Gastrocnemius medialis (tissue), 4 donors: ENCODE results near the gene LRRK1. TPM values are rescaled to one million over a fixed set of nuclear protein-coding genes. Genes with fewer than 3 reads are reported as not detected.

ENCODE experiments used
- ATAC-seq, 2 donors: fragments of 150-250 bp; one replicate each; pipeline ENCODE4 v1.9.1; 2016
- DNase-seq, 2 donors: peaks; one replicate each; pipeline ENCODE4 v3.0.0-alpha.2; 2019
- H3K27ac ChIP-seq, 4 donors: fragments of 200-600 bp; sonication (generic); 1 replicate in 1 of 4; 2 replicates in 3 of 4; pipeline ENCODE4 v1.5.1; 2016 to 2018; ENCODE audit warnings: mild to moderate bottlenecking in 2 of 4, moderate library complexity in 1 of 4
- H3K27me3 ChIP-seq, 3 donors: fragments of 200-600 bp; sonication (generic) in 2 of 3; 1 replicate in 1 of 3; 2 replicates in 2 of 3; pipeline versions ENCODE4 v1.5.1 to v1.6.0; 2016 to 2019; ENCODE audit warnings: mild to moderate bottlenecking in 1 of 3, moderate library complexity in 1 of 3
- H3K36me3 ChIP-seq, 2 donors: fragments of 200-600 bp; sonication (generic) in 1 of 2; one replicate each; pipeline ENCODE4 v1.5.1; 2017 to 2018
- H3K4me1 ChIP-seq, 2 donors: fragments of 200-600 bp; sonication (generic) in 1 of 2; one replicate each; pipeline ENCODE4 v1.5.1; 2016 to 2017; ENCODE audit warnings: mild to moderate bottlenecking in 2 of 2
- H3K4me3 ChIP-seq, 4 donors: fragments of 200-600 bp; sonication (generic) in 3 of 4; 1 replicate in 1 of 4; 2 replicates in 3 of 4; pipeline ENCODE4 v1.5.1; 2016 to 2019; ENCODE audit warnings: mild to moderate bottlenecking in 2 of 4
- H3K9me3 ChIP-seq, 3 donors: fragments of 200-600 bp; sonication (generic) in 2 of 3; 1 replicate in 1 of 3; 2 replicates in 2 of 3; pipeline ENCODE4 v1.5.1; 2016 to 2019
- CTCF ChIP-seq, 5 experiments: fragments of 450-650 bp in 3 of 5; fragments of 200-600 bp in 2 of 5; sonication (generic) in 2 of 5; IDR thresholded peaks in 4 of 5; conservative IDR thresholded peaks in 1 of 5; 1 replicate in 4 of 5; 2 replicates in 1 of 5; pipeline ENCODE4 v1.5.1; 2016 to 2019; ENCODE audit warnings: antibody characterized with exemption in 5 of 5, mild to moderate bottlenecking in 3 of 5, moderate library complexity in 3 of 5
- POLR2A ChIP-seq, 2 donors: fragments of 450-650 bp; IDR thresholded peaks; one replicate each; pipeline ENCODE4 v1.6.1; 2017; ENCODE audit warnings: antibody characterized with exemption in 2 of 2, mild to moderate bottlenecking in 2 of 2, moderate library complexity in 2 of 2
- in situ Hi-C, 4 donors: fragments of 200-750 bp; cut with MboI; loops; one replicate each; pipeline versions ENCODE4 v1.15.0 to v1.8.0; 2017; ENCODE audit warnings: low sequenced_read_pairs in 4 of 4
- intact Hi-C: fragments of 100-400 bp; cut with DNase I; formaldehyde crosslinking; loops from one replicate; pipeline ENCODE4 v1.15.1; 2023; ENCODE audit warnings: low total_unique reads
- total RNA-seq, 4 donors: library from RNA; depleted of rRNA; stranded (reverse); fragments of >200 nt; gene quantifications; one replicate each; pipeline versions ENCODE4 v1.1.0 to v1.2.3, GENCODE V29; 2016

LRRK1 gene
- total RNA-seq, 4 donors from 2014 or later, result 0.87 to 5.6 (median 1.7) TPM

- DNase-seq (no peak), ATAC-seq (no peak)
- Histone ChIP-seq H3K4me3 (no peak overlapping the region), H3K27ac (peak overlapping the region in 3 of 4 donors; percentile 69 to 73 (median 71)), H3K9me3 (no peaks in the 10 kb centered on the region), H3K36me3 (no peaks in the 10 kb centered on the region), H3K4me1 (peaks cover 22 to 41% of the 10 kb centered on the region in 2 donors), H3K27me3 (no peaks in the 10 kb centered on the region)
- in situ Hi-C loops (loop anchor here in 2 of 4 donors (25.0 kb wide), 1 partner anchor 361 kb away; the partner anchor contains the start of gene CHSY1 (in 2 of the 2)), intact Hi-C loops (no loop called here)
- TF ChIP-seq CTCF (IDR thresholded peaks at IDR 0.05 in 4 of 5, conservative IDR thresholded peaks at IDR 0.05 in 1 of 5) (no peak), POLR2A (IDR thresholded peaks at IDR 0.05) (no peak)
These were observed 17.9 kb upstream of the LRRK1 start for GRCh38 chr15:100901296-100901695.

- Histone ChIP-seq H3K27ac (peak overlapping the region; percentile 63 to 73 (median 70)), H3K27me3 (no peaks in the 10 kb centered on the region), H3K36me3 (no peaks in the 10 kb centered on the region), H3K4me1 (peaks cover 22 to 41% of the 10 kb centered on the region in 2 donors), H3K9me3 (no peaks in the 10 kb centered on the region), H3K4me3 (peak overlapping the region; percentile 41 to 48 (median 44))
- TF ChIP-seq POLR2A (IDR thresholded peaks at IDR 0.05), result no peak
- no peak for TF ChIP-seq CTCF (IDR thresholded peaks at IDR 0.05 in 4 of 5, conservative IDR thresholded peaks at IDR 0.05 in 1 of 5)
- intact Hi-C loops, result no loop called here
- DNase-seq (no peak), ATAC-seq (peak in 1 of 2 donors; percentile 25)
- in situ Hi-C loops, result loop anchor here in 2 of 4 donors (25.0 kb wide), 1 partner anchor 360 kb away; the partner anchor contains the start of gene CHSY1 (in 2 of the 2)
These were observed 17.3 kb upstream of the LRRK1 start for GRCh38 chr15:100901702-100902435.

- DNase-seq (peak; percentile 29 to 58), ATAC-seq (peak; percentile 75 to 82)
- in situ Hi-C loops, result loop anchor here in 2 of 4 donors (25.0 kb wide), 1 partner anchor 360 kb away; the partner anchor contains the start of gene CHSY1 (in 2 of the 2)
- Histone ChIP-seq H3K27me3 (no peaks in the 10 kb centered on the region), H3K9me3 (no peaks in the 10 kb centered on the region), H3K27ac (peak overlapping the region; percentile 63 to 73 (median 70)), H3K4me3 (peak overlapping the region; percentile 41 to 48 (median 44)), H3K36me3 (no peaks in the 10 kb centered on the region), H3K4me1 (peaks cover 22 to 41% of the 10 kb centered on the region in 2 donors)
- no peak for TF ChIP-seq CTCF (IDR thresholded peaks at IDR 0.05 in 4 of 5, conservative IDR thresholded peaks at IDR 0.05 in 1 of 5)
- TF ChIP-seq POLR2A (IDR thresholded peaks at IDR 0.05), result no peak
- intact Hi-C loops, result no loop called here
These were observed 16.6 kb upstream of the LRRK1 start for GRCh38 chr15:100902436-100903167.

- no peak overlapping the region for H3K4me3 ChIP-seq
- no peak for DNase-seq
- no peak for ATAC-seq
- no peaks in the 10 kb centered on the region for H3K9me3 ChIP-seq
- H3K4me1 ChIP-seq, result peaks cover 22 to 41% of the 10 kb centered on the region in 2 donors
- no peaks in the 10 kb centered on the region for H3K36me3 ChIP-seq
- peak overlapping the region; percentile 63 to 73 (median 70) for H3K27ac ChIP-seq
- H3K27me3 ChIP-seq, result no peaks in the 10 kb centered on the region
- intact Hi-C loops (no loop called here), in situ Hi-C loops (loop anchor here in 2 of 4 donors (25.0 kb wide), 1 partner anchor 359 kb away; the partner anchor contains the start of gene CHSY1 (in 2 of the 2))
- TF ChIP-seq CTCF (IDR thresholded peaks at IDR 0.05 in 4 of 5, conservative IDR thresholded peaks at IDR 0.05 in 1 of 5) (no peak), POLR2A (IDR thresholded peaks at IDR 0.05) (no peak)
These were observed 16.0 kb upstream of the LRRK1 start for GRCh38 chr15:100903168-100903554.
